GM18508 (cell line): ENCODE measurements around the gene LSR.

Source experiments
- ATAC-seq: cut with Tn5 transposase; IDR thresholded peaks from one replicate; pipeline ENCODE4 v1.9.1; 2021; ENCODE audit warnings: moderate number of reproducible peaks; ENCODE audit not compliant: insufficient read depth, unreplicated experiment

Gene LSR

DNA sequence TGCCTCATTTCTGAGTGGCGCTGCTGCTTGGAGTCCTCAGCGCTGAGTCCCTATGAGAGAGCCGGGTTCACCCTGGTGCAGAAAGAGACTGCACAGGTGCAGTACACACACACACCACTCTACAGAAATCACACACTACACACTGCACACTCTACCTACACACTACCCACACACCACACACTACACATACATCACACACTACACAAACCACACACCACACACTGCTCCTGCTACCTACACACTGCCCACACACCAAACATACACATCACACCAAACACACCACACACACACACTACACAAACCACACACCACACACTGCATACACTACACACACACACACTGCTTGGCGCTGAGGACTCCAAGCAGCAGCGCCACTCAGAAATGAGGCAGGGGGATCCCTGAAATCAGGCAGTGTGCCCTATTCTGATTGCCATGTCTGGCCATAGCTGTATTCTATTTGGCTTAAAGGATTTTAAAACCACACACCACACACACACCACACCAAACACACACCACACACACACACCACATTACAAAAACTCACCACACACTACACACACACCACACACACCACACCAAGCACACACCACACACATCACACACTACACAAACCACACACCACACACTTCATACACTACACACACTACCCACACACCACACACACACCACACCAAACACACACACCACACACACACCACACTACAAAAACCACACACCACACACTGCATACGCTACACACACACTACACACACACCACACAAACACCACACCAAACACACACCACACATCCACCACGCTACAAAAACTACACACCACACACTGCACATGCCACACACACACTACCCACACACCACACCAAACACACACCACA is 48.1 kb downstream of the LSR start:
- ATAC-seq: no peak

DNA sequence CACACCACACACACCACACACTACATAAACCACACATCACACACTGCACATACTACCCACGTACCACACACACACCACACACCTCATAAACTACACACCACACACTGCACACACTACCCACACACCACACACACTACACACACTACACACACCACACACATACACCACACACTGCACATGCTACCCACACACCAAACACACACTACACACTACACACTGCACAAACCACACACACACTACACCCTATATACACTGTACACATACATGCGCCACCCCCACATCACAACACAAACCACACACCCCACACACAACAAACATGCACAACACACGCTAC is 48.7 kb downstream of the LSR start:
- ATAC-seq: no peak

DNA sequence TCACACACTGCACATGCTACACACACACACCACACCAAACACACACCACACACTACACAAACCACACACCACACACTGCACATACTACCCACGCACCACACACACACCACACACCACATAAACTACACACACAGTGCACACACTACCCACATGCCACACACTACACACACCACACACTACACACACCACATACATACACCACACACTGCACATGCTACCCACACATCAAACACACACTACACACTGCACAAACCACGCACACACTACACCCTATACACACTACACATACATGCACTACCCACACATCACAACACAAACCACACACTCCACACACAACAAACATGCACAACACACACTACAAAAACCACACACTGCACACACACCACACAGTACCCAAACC is 49.1 kb downstream of the LSR start:
- ATAC-seq: no peak

DNA sequence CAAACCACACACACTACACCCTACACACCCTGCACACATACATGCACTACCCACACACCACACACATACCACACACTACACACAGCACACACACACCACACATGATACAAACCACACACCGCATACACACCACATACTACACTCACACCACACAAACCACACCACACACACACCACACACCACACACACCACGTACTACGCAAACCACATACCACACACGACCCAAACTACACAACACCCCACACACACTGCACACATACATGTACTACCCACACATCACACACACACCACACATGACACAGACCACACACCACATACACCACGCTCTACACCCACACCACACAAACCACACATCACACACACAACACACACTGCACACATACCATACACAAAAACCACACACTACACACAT is 49.8 kb downstream of the LSR start:
- no peak for ATAC-seq

DNA sequence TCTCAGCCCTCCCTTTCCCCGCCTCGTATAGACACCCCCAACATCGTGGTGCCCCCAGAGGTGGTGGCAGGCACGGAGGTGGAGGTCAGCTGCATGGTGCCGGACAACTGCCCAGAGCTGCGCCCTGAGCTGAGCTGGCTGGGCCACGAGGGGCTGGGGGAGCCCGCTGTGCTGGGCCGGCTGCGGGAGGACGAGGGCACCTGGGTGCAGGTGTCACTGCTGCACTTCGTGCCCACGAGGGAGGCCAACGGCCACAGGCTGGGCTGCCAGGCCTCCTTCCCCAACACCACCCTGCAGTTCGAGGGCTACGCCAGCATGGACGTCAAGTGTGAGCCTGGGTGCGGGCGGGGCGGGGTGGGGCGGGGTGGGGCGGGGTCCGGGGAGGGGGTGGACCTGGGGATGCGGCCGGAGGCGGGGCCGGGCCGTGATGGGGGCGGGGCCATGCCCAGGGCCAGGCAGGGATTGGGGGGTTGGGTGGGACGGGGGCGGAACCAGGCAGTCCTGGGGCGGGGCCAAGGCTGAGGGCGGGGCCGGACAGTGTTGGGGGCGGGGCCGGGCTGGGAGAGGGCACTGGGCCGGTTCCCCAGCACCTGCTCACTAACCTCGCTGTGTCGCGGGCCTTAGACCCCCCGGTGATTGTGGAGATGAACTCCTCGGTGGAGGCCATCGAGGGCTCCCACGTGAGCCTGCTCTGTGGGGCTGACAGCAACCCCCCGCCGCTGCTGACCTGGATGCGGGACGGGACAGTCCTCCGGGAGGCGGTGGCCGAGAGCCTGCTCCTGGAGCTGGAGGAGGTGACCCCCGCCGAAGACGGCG is 50.9 kb downstream of the LSR start:
- no peak for ATAC-seq

DNA sequence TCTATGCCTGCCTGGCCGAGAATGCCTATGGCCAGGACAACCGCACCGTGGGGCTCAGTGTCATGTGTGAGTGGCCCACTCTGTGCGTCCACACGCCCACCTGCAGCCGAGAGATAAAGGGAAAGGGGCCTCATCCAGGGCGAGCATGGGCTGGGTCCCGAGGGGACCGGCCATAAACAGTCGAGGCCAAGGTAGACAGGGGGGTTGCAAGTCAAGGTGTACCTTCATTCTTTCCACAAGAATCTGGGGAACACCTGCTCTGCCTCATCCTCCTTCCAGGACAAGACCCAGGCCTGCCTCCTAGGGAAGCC is 51.5 kb downstream of the LSR start:
- ATAC-seq: no peak

DNA sequence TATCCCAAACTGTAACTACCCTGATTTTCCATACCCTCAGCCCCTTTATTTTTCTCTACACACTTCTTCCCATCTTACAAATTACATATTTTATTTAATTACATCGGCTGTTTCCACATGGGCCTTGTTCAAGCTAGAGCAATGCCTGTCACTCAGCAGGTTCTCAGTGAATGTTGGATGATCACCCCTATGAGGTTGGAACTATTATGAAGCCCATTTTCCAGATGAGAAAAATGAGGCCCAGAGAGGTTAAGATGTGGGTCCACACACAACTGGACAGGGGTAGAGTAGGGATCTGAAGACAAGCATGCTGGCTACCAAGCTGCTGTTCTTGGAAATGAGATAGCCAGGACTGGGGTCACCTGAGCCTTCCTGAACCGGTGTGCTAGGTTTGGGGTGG is 53.2 kb downstream of the LSR start:
- ATAC-seq: no peak

DNA sequence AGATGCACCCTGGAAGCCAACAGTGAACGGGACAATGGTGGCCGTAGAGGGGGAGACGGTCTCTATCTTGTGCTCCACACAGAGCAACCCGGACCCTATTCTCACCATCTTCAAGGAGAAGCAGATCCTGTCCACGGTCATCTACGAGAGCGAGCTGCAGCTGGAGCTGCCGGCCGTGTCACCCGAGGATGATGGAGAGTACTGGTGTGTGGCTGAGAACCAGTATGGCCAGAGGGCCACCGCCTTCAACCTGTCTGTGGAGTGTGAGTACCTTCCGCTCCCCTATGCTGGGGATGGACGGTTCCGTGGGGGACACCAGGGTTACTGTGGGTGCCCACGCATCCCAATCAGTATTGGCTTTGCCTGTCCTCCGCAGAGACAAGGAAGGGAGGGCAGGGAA is 53.6 kb downstream of the LSR start:
- ATAC-seq: no peak

DNA sequence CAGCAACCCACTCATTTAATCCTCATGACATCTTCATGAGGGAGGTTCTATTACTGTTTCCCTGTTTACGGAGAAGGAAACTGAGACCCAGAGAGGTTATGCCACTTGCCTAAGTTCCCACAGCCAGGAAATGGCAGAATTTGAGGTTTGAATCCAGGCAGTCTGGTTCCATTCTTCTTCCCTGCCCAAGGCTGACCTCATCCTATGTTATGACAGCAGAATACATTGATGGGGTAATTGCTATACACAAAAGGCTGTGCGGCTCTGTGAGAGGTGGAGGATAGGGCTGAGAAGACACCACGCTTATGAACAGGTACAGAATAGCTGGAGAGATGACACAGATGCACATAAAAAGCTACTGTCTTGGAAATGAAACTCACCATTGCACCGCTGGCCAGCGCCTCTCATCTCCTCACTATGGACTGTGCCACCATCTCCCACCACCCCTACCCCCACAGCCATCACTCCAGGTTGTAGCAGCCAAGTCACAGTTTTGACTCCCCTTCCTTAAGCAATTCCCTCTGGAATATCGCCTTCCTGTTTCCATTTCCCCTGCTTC is 54.6 kb downstream of the LSR start:
- no peak for ATAC-seq

DNA sequence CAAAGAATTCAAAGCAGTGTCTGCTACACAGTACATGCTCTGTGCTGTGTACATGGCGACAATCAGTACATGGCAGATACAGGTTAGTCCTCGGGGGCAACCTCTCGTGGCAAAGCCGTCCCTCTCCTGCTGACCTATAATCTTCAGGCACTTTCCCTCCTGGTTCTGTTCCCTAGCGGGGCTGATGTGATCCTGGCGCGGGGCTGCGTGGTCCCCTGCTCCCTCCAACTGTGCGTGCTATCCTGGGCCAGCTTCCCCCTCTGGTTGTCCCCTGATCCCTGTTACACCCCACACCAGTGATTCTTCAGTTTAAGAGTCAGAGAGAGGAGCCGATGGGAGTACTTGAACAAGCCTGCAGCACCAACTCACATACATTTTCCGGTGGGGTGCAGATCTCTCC is 55.2 kb downstream of the LSR start:
- ATAC-seq: no peak

DNA sequence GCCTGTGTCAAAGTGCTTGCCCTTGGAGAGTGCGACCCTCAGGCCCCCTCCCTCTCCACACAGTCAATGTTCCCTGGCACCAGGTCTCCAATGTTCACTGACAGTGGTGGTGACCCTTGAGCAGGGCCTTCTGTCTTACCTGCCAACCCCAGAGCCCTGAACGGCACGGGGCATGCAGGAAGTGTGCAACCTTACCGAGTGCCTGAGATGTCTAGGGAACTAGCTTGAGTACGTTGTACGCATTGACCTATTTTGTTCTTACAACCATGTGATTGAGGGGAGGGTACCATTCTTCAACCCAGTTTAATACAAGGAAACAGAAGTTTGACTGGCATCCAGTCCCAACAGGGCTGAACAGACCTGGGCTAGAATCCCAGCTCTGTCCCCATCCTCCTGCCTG is 56.4 kb downstream of the LSR start:
- ATAC-seq: no peak

DNA sequence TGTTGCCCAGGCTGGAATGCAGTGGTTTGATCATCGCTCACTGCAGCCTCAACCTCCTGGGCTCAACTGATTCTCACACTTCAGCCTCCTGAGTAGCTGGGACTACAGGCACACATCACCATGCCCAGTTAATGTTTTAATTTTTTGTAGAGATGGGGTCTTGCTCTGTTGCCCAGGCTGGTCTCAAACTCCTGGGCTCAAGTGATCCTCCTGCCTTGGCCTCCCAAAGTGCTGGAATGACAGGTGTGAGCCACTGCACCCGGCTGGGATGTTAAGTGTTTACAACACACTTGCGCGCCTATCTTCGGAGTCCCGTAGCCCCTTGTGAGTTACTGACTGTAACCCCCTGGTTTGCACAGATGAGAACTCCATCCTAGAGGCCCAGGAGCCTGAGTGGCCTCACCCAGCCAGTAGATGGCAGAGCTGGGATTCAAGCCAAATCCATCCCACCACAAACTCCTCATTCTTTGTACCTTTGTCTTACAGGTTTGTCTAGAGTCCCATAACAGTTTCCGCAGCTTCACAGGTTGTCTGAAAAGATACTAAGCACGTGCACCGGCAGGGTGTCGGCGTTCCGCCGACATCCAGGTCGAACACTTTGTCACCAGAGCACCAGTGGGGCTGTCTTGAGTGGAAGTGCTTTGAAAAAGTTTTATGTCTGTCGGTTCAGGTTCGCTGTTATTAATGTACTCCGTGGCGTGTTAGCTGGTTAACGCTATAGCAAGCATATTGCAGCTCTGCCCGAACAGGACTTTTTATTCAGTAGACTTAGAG is 57.9 kb downstream of the LSR start:
- no peak for ATAC-seq

DNA sequence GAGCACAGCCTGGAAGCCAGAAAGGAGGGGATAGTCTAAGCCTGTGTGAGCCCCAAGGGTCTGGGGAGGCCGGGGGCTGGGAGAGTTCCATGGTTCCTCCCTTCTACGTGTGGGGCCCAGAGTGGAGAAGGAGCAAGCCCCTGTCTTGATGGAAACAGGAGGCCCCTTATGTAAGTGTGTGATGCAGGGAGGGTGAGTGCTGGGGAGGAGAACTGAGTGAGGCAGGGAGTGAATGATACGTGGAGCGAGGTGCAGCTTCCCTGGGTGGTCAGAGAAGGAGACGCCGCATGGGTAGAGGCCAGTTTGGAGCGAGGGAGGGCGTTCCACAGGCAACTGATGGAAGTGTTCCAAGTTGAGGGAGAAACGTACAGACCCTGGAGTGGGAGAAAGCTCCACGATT is 59.1 kb downstream of the LSR start:
- ATAC-seq: no peak

DNA sequence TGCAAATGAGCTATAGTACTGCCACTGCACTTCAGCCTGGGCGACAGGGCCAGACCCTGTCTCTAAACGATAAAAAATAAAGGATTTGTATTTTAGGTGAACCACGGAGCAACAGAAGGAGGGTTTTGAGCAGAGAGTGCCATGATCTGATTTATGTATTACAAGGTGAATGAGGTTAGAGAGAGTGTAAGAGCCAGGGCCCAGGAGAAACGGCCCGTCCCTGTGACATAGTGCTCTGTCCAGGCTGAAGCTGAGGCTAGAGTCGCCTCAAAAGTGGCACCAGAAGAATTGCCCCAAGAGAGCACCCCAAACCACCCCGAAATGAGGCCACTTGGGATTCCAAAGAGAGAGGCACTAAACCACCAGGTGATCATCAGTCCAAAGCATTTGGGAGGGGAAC is 60.1 kb downstream of the LSR start:
- no peak for ATAC-seq

DNA sequence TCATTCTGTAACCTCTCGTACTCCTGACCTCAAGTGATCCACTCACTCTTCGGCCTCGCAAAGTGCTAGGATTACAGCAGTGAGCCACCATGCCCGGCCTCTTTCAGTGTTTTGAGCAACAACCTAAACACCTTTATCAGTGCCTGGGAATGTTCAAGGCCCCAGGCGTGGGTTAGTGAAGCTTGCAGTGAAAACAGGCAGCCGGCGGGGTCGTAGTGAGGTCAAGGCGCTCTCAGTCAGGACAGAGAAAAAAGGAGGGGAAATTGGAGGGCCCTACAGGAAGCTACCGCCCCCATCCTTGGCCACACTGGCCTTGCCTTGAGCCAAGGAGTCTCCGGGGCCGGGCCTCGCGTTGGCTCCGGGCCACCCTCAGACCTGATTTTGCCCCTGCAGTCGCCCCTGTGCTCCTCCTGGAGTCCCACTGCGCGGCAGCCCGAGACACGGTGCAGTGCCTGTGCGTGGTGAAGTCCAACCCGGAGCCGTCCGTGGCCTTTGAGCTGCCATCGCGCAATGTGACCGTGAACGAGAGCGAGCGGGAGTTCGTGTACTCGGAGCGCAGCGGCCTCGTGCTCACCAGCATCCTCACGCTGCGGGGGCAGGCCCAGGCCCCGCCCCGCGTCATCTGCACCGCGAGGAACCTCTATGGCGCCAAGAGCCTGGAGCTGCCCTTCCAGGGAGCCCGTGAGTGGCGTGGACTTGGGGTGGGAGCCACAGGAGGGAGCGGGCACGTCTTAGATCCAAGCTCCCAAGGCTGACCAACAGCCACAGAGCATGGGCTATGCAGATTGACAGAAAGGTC is 60.9 kb downstream of the LSR start:
- no peak for ATAC-seq

DNA sequence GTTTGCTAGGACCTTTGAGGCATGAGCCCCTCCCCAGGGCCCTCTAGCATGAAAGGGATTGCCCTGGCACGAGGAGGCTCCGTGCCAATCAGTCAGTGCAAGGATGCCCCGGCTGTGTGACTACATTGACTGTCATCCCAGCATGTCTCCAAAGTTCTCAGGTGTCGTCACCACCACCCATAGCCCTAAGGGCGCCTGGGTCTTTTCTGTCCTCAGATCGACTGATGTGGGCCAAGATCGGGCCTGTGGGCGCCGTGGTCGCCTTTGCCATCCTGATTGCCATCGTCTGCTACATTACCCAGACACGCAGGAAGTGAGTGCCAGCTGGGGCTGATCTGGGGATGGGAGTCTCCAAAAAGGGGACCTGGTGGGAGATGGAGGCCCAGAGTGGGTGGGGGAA is 61.5 kb downstream of the LSR start:
- ATAC-seq: no peak

DNA sequence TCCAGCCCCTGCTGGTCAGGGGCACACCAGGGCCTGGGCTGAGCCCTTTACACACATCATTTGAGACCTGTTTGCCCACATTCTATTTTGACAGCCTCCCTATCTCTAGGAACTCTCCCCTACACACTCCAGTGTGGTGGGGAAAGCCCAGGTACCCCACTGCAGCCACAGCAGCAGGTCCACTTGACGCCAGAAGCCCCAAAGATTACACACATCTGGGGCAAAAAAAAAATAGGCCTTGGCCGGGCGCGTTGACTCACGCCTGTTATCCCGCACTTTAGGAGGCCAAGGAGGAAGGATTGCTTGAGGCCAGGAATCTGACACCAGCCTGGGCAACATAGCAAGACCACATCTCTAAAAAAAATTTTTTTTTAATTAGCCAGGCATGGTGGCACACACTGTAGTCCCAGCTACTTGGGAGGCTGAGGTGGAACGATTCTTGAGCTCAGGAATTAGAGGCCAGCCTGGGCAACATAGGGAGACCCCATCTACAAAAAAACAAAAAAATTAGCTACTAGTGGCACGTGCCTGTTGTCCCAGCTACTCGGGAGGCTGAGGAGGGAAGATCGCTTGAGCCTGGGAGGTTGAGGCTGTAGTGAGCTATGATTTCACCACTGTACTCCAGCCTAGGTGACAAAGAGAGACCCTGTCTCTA is 62.1 kb downstream of the LSR start:
- no peak for ATAC-seq

DNA sequence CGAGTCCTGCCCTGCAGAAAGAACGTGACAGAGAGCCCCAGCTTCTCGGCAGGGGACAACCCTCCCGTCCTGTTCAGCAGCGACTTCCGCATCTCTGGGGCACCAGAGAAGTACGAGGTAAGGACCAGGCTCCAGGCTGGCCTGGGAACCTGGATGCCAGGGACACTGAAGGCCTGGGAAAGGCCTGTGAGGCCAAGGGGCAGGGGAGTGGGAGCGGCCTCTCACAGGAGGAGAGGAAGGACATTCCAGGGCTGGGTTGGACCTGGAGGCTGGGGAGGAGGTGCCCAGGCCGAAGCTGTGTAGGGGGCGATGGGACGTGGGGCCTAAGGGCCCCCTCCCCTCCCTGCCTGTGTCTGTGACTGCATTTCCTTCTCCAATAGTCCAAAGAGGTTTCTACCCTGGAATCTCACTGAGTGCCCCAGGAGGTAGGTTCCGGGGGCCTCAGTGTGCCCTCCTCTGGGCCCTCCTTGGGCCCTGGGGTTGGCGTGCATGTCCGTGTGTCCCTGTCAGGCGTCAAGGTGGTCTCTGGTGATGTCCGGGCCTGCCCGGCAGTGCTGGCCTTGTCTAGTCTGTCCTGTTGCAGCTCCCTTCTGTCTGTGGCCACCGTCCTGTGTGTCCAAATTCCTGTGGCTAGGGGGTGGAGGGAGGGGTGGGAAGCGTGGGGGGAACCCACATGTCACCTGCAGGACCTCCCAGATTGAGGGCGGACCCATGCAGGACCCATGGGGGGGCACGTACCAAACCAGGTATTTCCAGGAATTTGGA is 63.3 kb downstream of the LSR start:
- ATAC-seq: no peak

DNA sequence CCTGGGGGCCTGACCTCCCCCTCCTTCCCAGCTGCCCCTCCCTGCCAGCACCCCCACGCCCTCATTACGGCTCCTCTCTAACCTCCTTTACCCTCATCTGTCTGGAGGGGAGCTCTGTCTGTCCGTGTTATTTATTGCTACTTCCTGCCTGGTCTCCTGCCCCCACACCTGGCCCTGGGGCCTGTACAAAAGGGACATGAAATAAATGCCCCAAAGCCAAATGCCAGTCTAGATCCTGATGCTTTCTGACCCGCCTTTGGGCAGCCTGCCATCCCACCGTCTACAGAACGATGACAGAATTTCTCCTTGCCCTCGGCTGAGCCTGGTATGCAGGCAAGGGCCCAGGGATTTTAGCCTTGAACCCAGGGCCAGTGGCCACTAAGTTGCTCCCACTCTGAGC is 64.8 kb downstream of the LSR start:
- no peak for ATAC-seq
